ENCODE measurements around the gene FAM78A. TPM values are rescaled to one million over a fixed set of nuclear protein-coding genes. Genes with fewer than 3 reads are reported as not detected.

FAM78A gene
- total RNA-seq, 1 donor from 2014 or later: 73.4 TPM

- no peaks in the 10 kb centered on the region for H3K9me3 Mint-ChIP-seq (ENCODE audit: unreplicated experiment)
- no peak overlapping the region for H3K27ac Mint-ChIP-seq (ENCODE audit: unreplicated experiment)
- H3K36me3 Mint-ChIP-seq (ENCODE audit: low read depth, unreplicated experiment): peaks cover 7% of the 10 kb centered on the region
- H3K4me3 Mint-ChIP-seq (ENCODE audit: unreplicated experiment): peak overlapping the region; percentile 65
- H3K4me1 Mint-ChIP-seq (ENCODE audit: unreplicated experiment): peaks cover 7% of the 10 kb centered on the region
- TF ChIP-seq CTCF (IDR thresholded peaks at IDR 0.05; ENCODE audit: unreplicated experiment): no peak
- H3K27me3 Mint-ChIP-seq (ENCODE audit: unreplicated experiment): peaks cover 17% of the 10 kb centered on the region
- DNase-seq (ENCODE audit: low spot score): no peak
These were observed 5.0 kb upstream of the FAM78A start for GRCh38 chr9:131281119-131281965.

- Mint-ChIP-seq H3K27me3 (ENCODE audit: unreplicated experiment) (peaks cover 19% of the 10 kb centered on the region), H3K4me1 (ENCODE audit: unreplicated experiment) (peaks cover 14% of the 10 kb centered on the region), H3K27ac (ENCODE audit: unreplicated experiment) (no peak overlapping the region), H3K9me3 (ENCODE audit: unreplicated experiment) (no peaks in the 10 kb centered on the region), H3K36me3 (ENCODE audit: low read depth, unreplicated experiment) (peaks cover 12% of the 10 kb centered on the region), H3K4me3 (ENCODE audit: unreplicated experiment) (no peak overlapping the region)
- DNase-seq (ENCODE audit: low spot score): no peak
- no peak for TF ChIP-seq CTCF (IDR thresholded peaks at IDR 0.05; ENCODE audit: unreplicated experiment)
These were observed 4.3 kb upstream of the FAM78A start for GRCh38 chr9:131280660-131281059.

GRCh38 chr9:131279863-131280570 is 3.7 kb upstream of the FAM78A start:
- no peak for DNase-seq (ENCODE audit: low spot score)
- TF ChIP-seq CTCF (IDR thresholded peaks at IDR 0.05; ENCODE audit: unreplicated experiment): no peak
- Mint-ChIP-seq H3K4me3 (ENCODE audit: unreplicated experiment) (no peak overlapping the region), H3K9me3 (ENCODE audit: unreplicated experiment) (no peaks in the 10 kb centered on the region), H3K27me3 (ENCODE audit: unreplicated experiment) (peaks cover 19% of the 10 kb centered on the region), H3K4me1 (ENCODE audit: unreplicated experiment) (peaks cover 18% of the 10 kb centered on the region), H3K36me3 (ENCODE audit: low read depth, unreplicated experiment) (peaks cover 12% of the 10 kb centered on the region), H3K27ac (ENCODE audit: unreplicated experiment) (no peak overlapping the region)

- Mint-ChIP-seq H3K27ac (ENCODE audit: unreplicated experiment) (no peak overlapping the region), H3K27me3 (ENCODE audit: unreplicated experiment) (peaks cover 17% of the 10 kb centered on the region), H3K4me3 (ENCODE audit: unreplicated experiment) (peak overlapping the region; percentile 82), H3K9me3 (ENCODE audit: unreplicated experiment) (no peaks in the 10 kb centered on the region), H3K36me3 (ENCODE audit: low read depth, unreplicated experiment) (peaks cover 14% of the 10 kb centered on the region), H3K4me1 (ENCODE audit: unreplicated experiment) (peaks cover 23% of the 10 kb centered on the region)
- no peak for TF ChIP-seq CTCF (IDR thresholded peaks at IDR 0.05; ENCODE audit: unreplicated experiment)
- DNase-seq (ENCODE audit: low spot score): no peak
These were observed 3.0 kb upstream of the FAM78A start for GRCh38 chr9:131279196-131279862.

Measured in endothelial cell (in vitro differentiated cells).